ENCODE measurements around the gene HOXC13.
A peak's percentile ranks its signal among the peaks of the same experiment; 100 is the strongest.

HOXC13 gene

GRCh38 chr12:53956914-53957536 is 18.4 kb downstream of the HOXC13 start:
- Mint-ChIP-seq H3K9me3 (ENCODE audit: low read depth) (no peaks in the 10 kb centered on the region), H3K4me1 (ENCODE audit: low read depth) (peaks cover 39% of the 10 kb centered on the region), H3K27me3 (peaks cover 58% of the 10 kb centered on the region), H3K36me3 (no peaks in the 10 kb centered on the region), H3K27ac (no peak overlapping the region), H3K4me3 (no peak overlapping the region)

- Mint-ChIP-seq H3K4me1 (ENCODE audit: low read depth) (peaks cover 36% of the 10 kb centered on the region), H3K27ac (no peak overlapping the region), H3K36me3 (no peaks in the 10 kb centered on the region), H3K27me3 (peaks cover 61% of the 10 kb centered on the region), H3K9me3 (ENCODE audit: low read depth) (no peaks in the 10 kb centered on the region), H3K4me3 (no peak overlapping the region)
Measured at GRCh38 chr12:53958128-53958527, 19.5 kb downstream of the HOXC13 start.

- Mint-ChIP-seq H3K36me3 (no peaks in the 10 kb centered on the region), H3K27me3 (peaks cover 61% of the 10 kb centered on the region), H3K9me3 (ENCODE audit: low read depth) (no peaks in the 10 kb centered on the region), H3K4me1 (ENCODE audit: low read depth) (peaks cover 36% of the 10 kb centered on the region), H3K4me3 (no peak overlapping the region), H3K27ac (no peak overlapping the region)
Measured at GRCh38 chr12:53959314-53959713, 20.7 kb downstream of the HOXC13 start.

GRCh38 chr12:53960187-53961024 is 21.8 kb downstream of the HOXC13 start:
- no peak overlapping the region for H3K27ac Mint-ChIP-seq
- peak overlapping the region; percentile 24 for H3K4me3 Mint-ChIP-seq
- H3K27me3 Mint-ChIP-seq: peaks cover 65% of the 10 kb centered on the region
- no peaks in the 10 kb centered on the region for H3K36me3 Mint-ChIP-seq
- H3K4me1 Mint-ChIP-seq (ENCODE audit: low read depth): peaks cover 42% of the 10 kb centered on the region
- H3K9me3 Mint-ChIP-seq (ENCODE audit: low read depth): no peaks in the 10 kb centered on the region

- peaks cover 64% of the 10 kb centered on the region for H3K27me3 Mint-ChIP-seq
- H3K4me1 Mint-ChIP-seq (ENCODE audit: low read depth): peaks cover 43% of the 10 kb centered on the region
- H3K27ac Mint-ChIP-seq: no peak overlapping the region
- no peaks in the 10 kb centered on the region for H3K36me3 Mint-ChIP-seq
- H3K9me3 Mint-ChIP-seq (ENCODE audit: low read depth): no peaks in the 10 kb centered on the region
- H3K4me3 Mint-ChIP-seq: no peak overlapping the region
Measured at GRCh38 chr12:53961025-53961761, 22.6 kb downstream of the HOXC13 start.

- H3K4me3 Mint-ChIP-seq: no peak overlapping the region
- H3K36me3 Mint-ChIP-seq: no peaks in the 10 kb centered on the region
- no peaks in the 10 kb centered on the region for H3K9me3 Mint-ChIP-seq (ENCODE audit: low read depth)
- H3K27me3 Mint-ChIP-seq: peaks cover 69% of the 10 kb centered on the region
- H3K4me1 Mint-ChIP-seq (ENCODE audit: low read depth): peaks cover 43% of the 10 kb centered on the region
- no peak overlapping the region for H3K27ac Mint-ChIP-seq
Measured at GRCh38 chr12:53963005-53963404, 24.4 kb downstream of the HOXC13 start.

- Mint-ChIP-seq H3K27me3 (peaks cover 69% of the 10 kb centered on the region), H3K36me3 (no peaks in the 10 kb centered on the region), H3K4me1 (ENCODE audit: low read depth) (peaks cover 42% of the 10 kb centered on the region), H3K27ac (no peak overlapping the region), H3K4me3 (peak overlapping the region; percentile 44), H3K9me3 (ENCODE audit: low read depth) (no peaks in the 10 kb centered on the region)
Measured at GRCh38 chr12:53963434-53964314, 25.0 kb downstream of the HOXC13 start.

GRCh38 chr12:53964315-53964713 is 25.7 kb downstream of the HOXC13 start:
- H3K27ac Mint-ChIP-seq: no peak overlapping the region
- H3K27me3 Mint-ChIP-seq: peaks cover 69% of the 10 kb centered on the region

GRCh38 chr12:53965281-53966084 is 26.9 kb downstream of the HOXC13 start:
- Mint-ChIP-seq H3K27ac (no peak overlapping the region), H3K27me3 (peaks cover 66% of the 10 kb centered on the region), H3K4me1 (ENCODE audit: low read depth) (peaks cover 37% of the 10 kb centered on the region), H3K9me3 (ENCODE audit: low read depth) (no peaks in the 10 kb centered on the region), H3K4me3 (peak overlapping the region; percentile 46), H3K36me3 (no peaks in the 10 kb centered on the region)

More at GRCh38 chr12:53964315-53964713, 25.7 kb downstream of the HOXC13 start:
- H3K9me3 Mint-ChIP-seq (ENCODE audit: low read depth): no peaks in the 10 kb centered on the region
- peak overlapping the region; percentile 44 for H3K4me3 Mint-ChIP-seq
- H3K4me1 Mint-ChIP-seq (ENCODE audit: low read depth): peaks cover 42% of the 10 kb centered on the region
- no peaks in the 10 kb centered on the region for H3K36me3 Mint-ChIP-seq

- peaks cover 67% of the 10 kb centered on the region for H3K27me3 Mint-ChIP-seq
- H3K9me3 Mint-ChIP-seq (ENCODE audit: low read depth): no peaks in the 10 kb centered on the region
- H3K27ac Mint-ChIP-seq: no peak overlapping the region
- no peaks in the 10 kb centered on the region for H3K36me3 Mint-ChIP-seq
- peaks cover 36% of the 10 kb centered on the region for H3K4me1 Mint-ChIP-seq (ENCODE audit: low read depth)
- H3K4me3 Mint-ChIP-seq: peak overlapping the region; percentile 72
Measured at GRCh38 chr12:53966085-53966384, 27.4 kb downstream of the HOXC13 start.

- Mint-ChIP-seq H3K27ac (no peak overlapping the region), H3K9me3 (ENCODE audit: low read depth) (no peaks in the 10 kb centered on the region), H3K27me3 (peaks cover 72% of the 10 kb centered on the region), H3K4me3 (peak overlapping the region; percentile 72), H3K36me3 (no peaks in the 10 kb centered on the region), H3K4me1 (ENCODE audit: low read depth) (peaks cover 36% of the 10 kb centered on the region)
Measured at GRCh38 chr12:53966385-53967133, 27.9 kb downstream of the HOXC13 start.

GRCh38 chr12:53967421-53967925 is 28.8 kb downstream of the HOXC13 start:
- no peaks in the 10 kb centered on the region for H3K9me3 Mint-ChIP-seq (ENCODE audit: low read depth)
- no peak overlapping the region for H3K4me3 Mint-ChIP-seq
- peaks cover 36% of the 10 kb centered on the region for H3K4me1 Mint-ChIP-seq (ENCODE audit: low read depth)
- no peak overlapping the region for H3K27ac Mint-ChIP-seq
- H3K36me3 Mint-ChIP-seq: no peaks in the 10 kb centered on the region
- peaks cover 76% of the 10 kb centered on the region for H3K27me3 Mint-ChIP-seq
